ENCODE measurements around the gene RERE. TPM values are rescaled to one million over a fixed set of nuclear protein-coding genes. Genes with fewer than 3 reads are reported as not detected.

The RERE gene
- total and polyA plus RNA-seq, 2 experiments from 2014 or later = 148 to 170 TPM

- Histone ChIP-seq H2AFZ (no peak overlapping the region), H3K36me3 (ENCODE audit: insufficient read depth) (no peaks in the 10 kb centered on the region), H3K27ac (ENCODE audit: low read depth) (peak overlapping the region; percentile 90), H3K79me2 (replicated peaks; ENCODE audit: insufficient read depth) (peaks cover 29% of the 10 kb centered on the region), H3F3A (replicated peaks; ENCODE audit: low read depth) (no peaks in the 10 kb centered on the region; the same call in 1 of the 2 replicates), H4K20me1 (replicated peaks; ENCODE audit: insufficient read depth) (no peaks in the 10 kb centered on the region), H3K4me1 (ENCODE audit: insufficient read depth) (peaks cover 71% of the 10 kb centered on the region), H3K4me3 (no peak overlapping the region), H3K27me3 (ENCODE audit: insufficient read depth) (no peaks in the 10 kb centered on the region), H3K9me2 (ENCODE audit: insufficient read depth) (no peaks in the 10 kb centered on the region), H3K4me2 (no peak overlapping the region; the same call in 1 of the 2 replicates)
- Mint-ChIP-seq H3K4me1 (peaks cover 76% of the 10 kb centered on the region), H3K36me3 (ENCODE audit: low read depth) (peaks cover 6% of the 10 kb centered on the region; the same call in 1 of the 3 replicates), H3K4me3 (no peak overlapping the region; the same call in 2 of the 3 replicates), H3K9me3 (no peaks in the 10 kb centered on the region), H3K27ac (peak overlapping the region; percentile 91), H3K27me3 (ENCODE audit: insufficient read depth, low read depth, poor library complexity) (peaks cover 3% of the 10 kb centered on the region)
- ATAC-seq = peak; percentile 8; the same call in 2 of the 3 replicates
- TF ChIP-seq CTCF (conservative IDR thresholded peaks at IDR 0.05; ENCODE audit: low read depth in 2 of 2) = no peak
- DNase-seq (ENCODE audit: low spot score) = no peak
These were observed 354.1 kb downstream of the RERE start for GRCh38 chr1:8463144-8463927.

DNA sequence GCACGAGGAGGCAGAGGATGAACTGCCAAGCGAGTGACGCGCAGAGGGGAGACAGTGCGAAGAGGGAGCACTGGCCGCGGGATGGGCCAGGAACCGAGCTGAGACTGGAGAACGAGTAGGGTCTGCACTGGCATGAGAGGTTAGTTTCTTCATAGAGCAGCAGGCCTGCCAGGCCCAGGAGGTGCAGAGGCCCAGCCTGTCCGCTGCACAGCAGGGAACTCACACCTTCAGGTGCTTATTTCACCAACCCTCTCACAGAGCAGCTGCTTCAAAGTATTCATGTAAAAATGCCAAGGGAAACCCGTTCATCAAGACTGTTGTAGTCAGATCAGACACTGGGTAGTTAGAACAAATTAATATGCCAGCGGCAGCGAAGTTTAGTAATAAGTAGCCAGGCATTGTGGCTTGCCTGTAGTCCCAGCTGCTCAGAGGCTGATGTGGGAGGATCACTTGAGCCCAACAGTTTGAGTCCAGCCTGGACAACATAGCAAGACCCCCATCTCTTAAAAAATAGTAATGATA is 355.0 kb downstream of the RERE start:
- Histone ChIP-seq H3K4me1 (ENCODE audit: insufficient read depth) (peaks cover 80% of the 10 kb centered on the region), H3K4me3 (no peak overlapping the region), H3K27ac (ENCODE audit: low read depth) (peak overlapping the region; percentile 90; the same call in 1 of the 2 replicates), H3K4me2 (no peak overlapping the region), H3F3A (replicated peaks; ENCODE audit: low read depth) (no peaks in the 10 kb centered on the region; the same call in 1 of the 2 replicates), H4K20me1 (replicated peaks; ENCODE audit: insufficient read depth) (no peaks in the 10 kb centered on the region), H3K79me2 (replicated peaks; ENCODE audit: insufficient read depth) (peaks cover 29% of the 10 kb centered on the region), H3K36me3 (ENCODE audit: insufficient read depth) (no peaks in the 10 kb centered on the region), H3K9me2 (ENCODE audit: insufficient read depth) (no peaks in the 10 kb centered on the region), H2AFZ (no peak overlapping the region), H3K27me3 (ENCODE audit: insufficient read depth) (no peaks in the 10 kb centered on the region)
- DNase-seq (ENCODE audit: low spot score) (no peak), ATAC-seq (no peak)
- Mint-ChIP-seq H3K36me3 (ENCODE audit: low read depth) (peaks cover 6% of the 10 kb centered on the region; the same call in 1 of the 3 replicates), H3K9me3 (no peaks in the 10 kb centered on the region), H3K27ac (peak overlapping the region; percentile 37; the same call in 1 of the 2 replicates), H3K4me3 (no peak overlapping the region), H3K4me1 (peaks cover 83% of the 10 kb centered on the region), H3K27me3 (ENCODE audit: insufficient read depth, low read depth, poor library complexity) (peaks cover 3% of the 10 kb centered on the region)
- TF ChIP-seq ZNF114 (CRISPR knock-in tag; IDR thresholded peaks at IDR 0.05) (no peak), CREB1 (CRISPR knock-in tag; IDR thresholded peaks at IDR 0.05; ENCODE audit: low read depth) (no peak), NANOG (IDR thresholded peaks at IDR 0.05; ENCODE audit: borderline replicate concordance) (no peak), CTCF (conservative IDR thresholded peaks at IDR 0.05; ENCODE audit: low read depth in 2 of 2) (no peak), ETS1 (IDR thresholded peaks at IDR 0.05) (no peak), EZH2 (IDR thresholded peaks at IDR 0.05; ENCODE audit: low read depth, unreplicated experiment) (no peak), STAT1 (IDR thresholded peaks at IDR 0.05; ENCODE audit: unreplicated experiment) (no peak), ZNF462 (CRISPR knock-in tag; IDR thresholded peaks at IDR 0.05) (no peak)
